22Rv1 (cell line): ENCODE results near the gene IGLL1.
"Not testable (repeated sequence)": the region's sequence is repeated elsewhere in the genome, so short reads cannot be mapped to it uniquely, and the experiment has no call there.

ENCODE experiments used
- H3K27ac ChIP-seq: fragments of 450-650 bp; 2 replicates; pipeline ENCODE4 v1.5.1; 2017
- ZFX ChIP-seq: fragments of 450-650 bp; IDR thresholded peaks from 2 replicates; pipeline ENCODE4 v1.6.1; 2017; ENCODE audit warnings: antibody characterized with exemption, borderline replicate concordance
- TF ChIP-seq, protein P1 (sequence below): fragments of 450-650 bp; IDR thresholded peaks from 2 replicates; pipeline ENCODE4 v1.5.1; 2017; ENCODE audit warnings: mild to moderate bottlenecking

The IGLL1 gene

GRCh38 chr22:23549198-23549595 is 30.9 kb downstream of the IGLL1 start:
- no peak overlapping the region for H3K27ac ChIP-seq
- TF ChIP-seq, protein P1, sequence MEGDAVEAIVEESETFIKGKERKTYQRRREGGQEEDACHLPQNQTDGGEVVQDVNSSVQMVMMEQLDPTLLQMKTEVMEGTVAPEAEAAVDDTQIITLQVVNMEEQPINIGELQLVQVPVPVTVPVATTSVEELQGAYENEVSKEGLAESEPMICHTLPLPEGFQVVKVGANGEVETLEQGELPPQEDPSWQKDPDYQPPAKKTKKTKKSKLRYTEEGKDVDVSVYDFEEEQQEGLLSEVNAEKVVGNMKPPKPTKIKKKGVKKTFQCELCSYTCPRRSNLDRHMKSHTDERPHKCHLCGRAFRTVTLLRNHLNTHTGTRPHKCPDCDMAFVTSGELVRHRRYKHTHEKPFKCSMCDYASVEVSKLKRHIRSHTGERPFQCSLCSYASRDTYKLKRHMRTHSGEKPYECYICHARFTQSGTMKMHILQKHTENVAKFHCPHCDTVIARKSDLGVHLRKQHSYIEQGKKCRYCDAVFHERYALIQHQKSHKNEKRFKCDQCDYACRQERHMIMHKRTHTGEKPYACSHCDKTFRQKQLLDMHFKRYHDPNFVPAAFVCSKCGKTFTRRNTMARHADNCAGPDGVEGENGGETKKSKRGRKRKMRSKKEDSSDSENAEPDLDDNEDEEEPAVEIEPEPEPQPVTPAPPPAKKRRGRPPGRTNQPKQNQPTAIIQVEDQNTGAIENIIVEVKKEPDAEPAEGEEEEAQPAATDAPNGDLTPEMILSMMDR: no peak
- TF ChIP-seq ZFX: no peak

- no peak for TF ChIP-seq ZFX
- TF ChIP-seq, protein P1: no peak
- H3K27ac ChIP-seq: no peak overlapping the region
Observed at GRCh38 chr22:23548501-23549197, 31.4 kb downstream of the IGLL1 start.

GRCh38 chr22:23547818-23548500 is 32.1 kb downstream of the IGLL1 start:
- no peak overlapping the region for H3K27ac ChIP-seq

GRCh38 chr22:23547382-23547781 is 32.7 kb downstream of the IGLL1 start:
- H3K27ac ChIP-seq: not testable (repeated sequence)

More at GRCh38 chr22:23547818-23548500, 32.1 kb downstream of the IGLL1 start:
- no peak for TF ChIP-seq ZFX
- TF ChIP-seq, protein P1: no peak

- no peak overlapping the region for H3K27ac ChIP-seq
- TF ChIP-seq, protein P1: no peak
- no peak for TF ChIP-seq ZFX
Observed at GRCh38 chr22:23544852-23545251, 35.2 kb downstream of the IGLL1 start.

DNA sequence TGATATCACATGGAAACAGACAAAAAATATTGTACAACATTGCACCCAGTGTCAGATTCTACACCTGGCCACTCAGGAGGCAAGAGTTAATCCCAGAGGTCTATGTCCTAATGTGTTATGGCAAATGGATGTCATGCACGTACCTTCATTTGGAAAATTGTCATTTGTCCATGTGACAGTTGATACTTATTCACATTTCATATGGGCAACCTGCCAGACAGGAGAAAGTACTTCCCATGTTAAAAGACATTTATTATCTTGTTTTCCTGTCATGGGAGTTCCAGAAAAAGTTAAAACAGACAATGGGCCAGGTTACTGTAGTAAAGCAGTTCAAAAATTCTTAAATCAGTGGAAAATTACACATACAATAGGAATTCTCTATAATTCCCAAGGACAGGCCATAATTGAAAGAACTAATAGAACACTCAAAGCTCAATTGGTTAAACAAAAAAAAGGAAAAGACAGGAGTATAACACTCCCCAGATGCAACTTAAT is 36.5 kb downstream of the IGLL1 start:
- H3K27ac ChIP-seq: peak overlapping the region; percentile 29

- TF ChIP-seq, protein P1: no peak
- TF ChIP-seq ZFX: no peak
- H3K27ac ChIP-seq: peak overlapping the region; percentile 29
Observed at GRCh38 chr22:23542933-23543332, 37.2 kb downstream of the IGLL1 start.

- H3K27ac ChIP-seq: peak overlapping the region; percentile 29
Observed at GRCh38 chr22:23542391-23542790, 37.7 kb downstream of the IGLL1 start.

GRCh38 chr22:23541849-23542281 is 38.2 kb downstream of the IGLL1 start:
- TF ChIP-seq, protein P1: peak; percentile 62
- peak overlapping the region; percentile 29 for H3K27ac ChIP-seq

DNA sequence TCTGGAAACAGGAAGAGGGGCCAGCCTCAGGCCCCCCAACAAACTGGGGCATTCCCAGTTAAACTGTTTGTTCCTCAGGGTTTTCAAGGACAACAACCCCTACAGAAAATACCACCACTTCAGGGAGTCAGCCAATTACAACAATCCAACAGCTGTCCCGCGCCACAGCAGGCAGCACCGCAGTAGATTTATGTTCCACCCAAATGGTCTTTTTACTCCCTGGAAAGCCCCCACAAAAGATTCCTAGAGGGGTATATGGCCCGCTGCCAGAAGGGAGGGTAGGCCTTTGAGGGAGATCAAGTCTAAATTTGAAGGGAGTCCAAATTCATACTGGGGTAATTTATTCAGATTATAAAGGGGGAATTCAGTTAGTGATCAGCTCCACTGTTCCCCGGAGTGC is 39.3 kb downstream of the IGLL1 start:
- H3K27ac ChIP-seq: not testable (repeated sequence)
